HG03520 (cell line): ENCODE results near the gene RNF224.
A peak's percentile ranks its signal among the peaks of the same experiment; 100 is the strongest.

ENCODE experiments used
- ATAC-seq: cut with Tn5 transposase; IDR thresholded peaks from one replicate; pipeline ENCODE4 v1.9.1; 2021; ENCODE audit warnings: mild to moderate bottlenecking, moderate library complexity; ENCODE audit not compliant: unreplicated experiment

RNF224 gene

DNA sequence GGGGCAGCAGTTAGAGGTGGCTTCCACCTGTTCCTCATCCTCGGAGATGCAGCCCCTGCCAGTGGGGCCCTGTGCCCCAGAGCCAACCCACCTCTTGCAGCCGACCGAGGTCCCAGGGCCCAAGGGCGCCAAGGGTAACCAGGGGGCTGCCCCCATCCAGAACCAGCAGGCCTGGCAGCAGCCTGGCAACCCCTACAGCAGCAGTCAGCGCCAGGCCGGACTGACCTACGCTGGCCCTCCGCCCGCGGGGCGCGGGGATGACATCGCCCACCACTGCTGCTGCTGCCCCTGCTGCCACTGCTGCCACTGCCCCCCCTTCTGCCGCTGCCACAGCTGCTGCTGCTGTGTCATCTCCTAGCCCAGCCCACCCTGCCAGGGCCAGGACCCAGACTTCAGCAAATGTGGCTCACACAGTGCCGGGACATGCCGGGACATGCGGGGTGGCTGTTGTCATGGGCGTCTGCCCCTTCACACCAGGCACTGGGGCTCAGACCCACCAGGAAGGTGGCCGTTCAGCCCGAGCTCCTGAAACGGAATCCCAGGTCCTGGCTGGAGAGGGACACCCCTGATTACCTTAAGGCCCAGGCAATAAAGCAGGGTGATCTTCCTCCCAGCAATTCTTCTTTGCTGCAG is 1.5 kb upstream of the RNF224 start:
- ATAC-seq: no peak

- no peak for ATAC-seq
These were observed 806 bp upstream of the RNF224 start for GRCh38 chr9:137226338-137227053.

DNA sequence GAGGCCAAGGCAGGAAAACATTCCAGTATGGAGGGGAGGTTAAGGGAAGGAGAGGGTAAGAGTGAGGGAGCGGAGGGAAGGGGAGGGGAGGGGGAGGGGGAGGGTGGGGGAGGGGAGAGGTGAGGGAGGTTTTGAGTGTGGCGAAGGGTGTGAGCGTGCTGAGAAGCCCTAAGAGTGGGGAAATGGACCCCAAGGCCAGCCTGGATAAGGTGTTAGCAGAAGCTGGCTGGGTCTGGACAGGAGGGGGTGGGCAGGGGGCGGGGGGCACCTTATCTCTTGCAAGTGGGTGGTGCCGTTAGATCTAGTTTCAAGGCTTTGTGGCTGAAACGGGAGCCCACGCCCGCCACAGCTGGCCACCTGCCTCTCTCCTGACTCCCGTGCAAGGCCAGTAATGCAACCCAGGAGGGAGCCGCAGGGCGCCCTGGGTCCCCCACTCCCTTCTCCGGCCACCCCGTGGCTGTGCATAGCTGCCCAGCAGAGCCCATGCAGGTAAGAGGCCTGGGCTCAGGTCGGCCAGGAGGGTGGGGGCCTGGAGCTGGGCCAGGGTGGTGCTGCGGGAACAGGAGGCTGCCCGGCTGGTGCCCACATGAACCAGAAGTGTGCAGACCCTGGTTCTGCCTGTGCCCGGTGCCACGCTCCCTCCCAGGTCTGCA is 677 bp downstream of the RNF224 start:
- no peak for ATAC-seq

DNA sequence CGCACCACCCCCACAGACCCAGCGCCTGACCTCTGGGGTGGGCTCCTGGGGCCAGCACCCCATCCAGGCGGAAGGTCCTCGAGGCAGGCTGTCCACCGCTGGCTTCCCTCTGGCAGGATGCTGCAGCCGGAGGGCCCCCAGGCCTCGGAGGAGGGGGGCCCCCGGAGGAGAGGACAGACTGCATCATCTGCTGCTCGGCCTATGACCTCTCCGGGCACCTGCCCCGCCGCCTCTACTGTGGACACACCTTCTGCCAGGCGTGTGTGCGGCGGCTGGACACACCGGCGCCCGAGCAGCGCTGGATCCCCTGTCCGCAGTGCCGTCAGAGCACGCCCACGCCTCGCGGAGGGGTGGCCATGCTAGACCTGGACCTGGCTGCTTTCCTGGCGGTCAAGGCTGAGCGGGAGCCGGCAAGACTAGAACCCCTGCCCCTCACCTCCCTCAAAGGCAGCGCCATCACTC is 1.2 kb downstream of the RNF224 start:
- no peak for ATAC-seq

DNA sequence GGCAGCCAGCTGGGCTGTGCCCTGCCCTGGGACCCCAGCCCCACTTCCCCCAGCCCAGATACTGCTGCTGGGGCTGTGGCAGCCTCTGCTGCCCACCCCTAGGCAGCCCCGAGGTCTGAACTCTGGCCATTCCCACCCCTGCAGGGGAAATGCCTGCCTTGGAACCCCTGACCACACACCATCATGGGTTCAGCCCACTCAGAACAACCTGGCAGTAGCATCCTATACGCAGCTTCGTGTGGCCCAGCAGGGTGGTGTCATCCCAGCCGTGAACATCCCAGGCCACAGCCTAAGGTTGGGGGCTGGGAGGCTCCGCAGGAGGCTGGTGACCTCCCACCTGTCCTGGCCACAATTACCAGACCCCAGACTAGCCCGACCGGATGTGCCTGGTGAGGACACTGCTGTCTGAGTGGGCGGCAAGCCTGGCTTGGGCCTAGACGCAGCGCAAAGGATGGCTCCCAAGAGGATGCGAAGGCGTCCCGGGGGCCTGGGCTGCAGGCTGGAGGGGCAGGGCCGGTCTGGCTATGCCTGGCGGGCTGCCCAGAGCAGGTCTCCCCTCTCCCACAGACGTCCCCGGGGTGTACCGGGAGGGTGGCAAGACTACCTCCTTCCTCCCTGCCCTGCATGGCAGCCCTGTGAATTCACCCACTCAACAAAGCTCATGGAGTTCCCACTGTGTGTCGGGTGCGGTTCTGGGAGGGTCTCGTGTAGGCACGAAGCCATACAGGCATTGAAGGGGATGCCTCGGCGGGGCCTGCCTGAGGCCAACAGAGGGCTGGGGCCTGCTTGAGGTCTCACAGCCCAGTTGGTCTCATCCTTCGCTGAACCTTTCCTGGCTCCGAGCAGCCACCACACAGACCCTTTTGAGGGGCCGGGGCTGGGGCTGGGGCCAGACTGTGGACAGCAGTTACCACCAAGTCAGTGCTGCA is 1.9 kb downstream of the RNF224 start:
- no peak for ATAC-seq

DNA sequence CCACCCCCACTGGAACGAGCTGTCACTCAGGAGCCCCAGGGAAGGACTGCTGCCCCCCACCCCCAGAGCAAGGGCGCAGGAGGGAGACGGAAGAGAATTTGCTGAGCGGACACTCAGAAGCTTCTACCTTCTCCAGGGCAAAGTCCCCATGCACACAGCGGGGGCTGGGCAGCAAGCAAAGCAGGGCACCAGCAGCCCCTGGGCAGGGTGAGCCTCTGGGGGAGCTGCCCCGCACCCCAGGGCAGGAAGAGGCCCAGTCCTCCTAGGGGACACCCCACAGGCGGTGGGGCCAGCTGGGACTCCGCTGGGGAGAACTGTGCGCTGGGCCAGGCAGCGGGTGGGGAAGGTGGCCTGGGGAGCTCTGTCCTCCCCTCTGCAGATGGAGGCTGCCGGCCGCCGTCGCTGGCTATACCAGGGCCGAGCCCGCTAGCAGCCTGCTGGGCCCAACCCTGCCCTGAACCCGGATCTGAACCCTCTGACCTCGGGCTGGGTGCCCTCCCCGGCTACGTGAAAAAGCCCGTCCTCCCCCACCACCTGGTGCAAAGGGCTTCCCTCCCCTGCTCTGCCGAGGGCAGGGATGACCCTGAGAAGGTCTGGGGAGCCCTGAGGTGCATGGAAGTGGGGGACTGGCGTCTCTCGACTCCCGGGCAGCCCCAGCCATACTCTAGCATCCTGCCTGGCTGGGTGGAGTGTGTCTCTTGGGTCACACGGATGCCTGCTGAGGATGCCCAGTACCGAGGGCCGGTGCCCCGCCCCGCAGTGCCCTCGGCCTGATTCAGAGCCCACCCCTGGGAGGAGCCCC is 2.8 kb downstream of the RNF224 start:
- no peak for ATAC-seq

DNA sequence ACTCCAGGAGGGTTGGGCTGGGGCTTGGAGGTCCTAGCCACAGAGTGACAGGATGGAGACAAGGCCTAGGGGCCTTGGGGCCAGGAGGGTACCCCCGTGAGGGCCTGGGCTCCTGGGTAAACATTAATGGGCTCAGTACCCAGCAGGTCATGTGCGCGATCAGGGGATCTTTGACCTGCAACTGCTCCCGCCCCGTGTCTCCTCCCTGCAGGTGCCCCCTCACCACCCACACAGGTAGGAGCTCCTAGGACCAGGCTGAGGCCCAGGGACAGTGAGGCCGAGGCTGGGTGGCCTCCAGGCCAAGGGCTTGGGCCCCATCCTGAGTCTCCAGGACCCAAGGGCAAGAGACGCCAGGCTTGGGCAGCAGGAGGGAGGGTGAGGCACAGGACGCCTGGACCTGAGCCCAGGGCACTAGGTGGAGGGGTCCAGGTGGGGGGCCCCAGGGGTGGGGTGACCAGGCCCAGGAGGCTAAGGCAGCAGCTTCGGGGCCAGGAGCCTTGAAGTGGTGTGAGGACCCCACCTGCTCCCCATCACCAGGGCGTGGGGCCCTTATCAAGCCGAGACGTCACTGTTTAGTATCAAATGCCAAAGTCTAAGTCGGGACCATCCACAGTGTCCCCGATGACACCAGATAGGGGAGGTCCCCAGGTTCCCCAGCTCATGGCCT is 3.5 kb downstream of the RNF224 start, which contains the start of gene SLC34A3:
Gene SLC34A3 (plus strand): TSS at position 197 of the 667 bp plus-strand sequence. CDS start 802 bp downstream, outside the sequence.
- ATAC-seq: no peak

DNA sequence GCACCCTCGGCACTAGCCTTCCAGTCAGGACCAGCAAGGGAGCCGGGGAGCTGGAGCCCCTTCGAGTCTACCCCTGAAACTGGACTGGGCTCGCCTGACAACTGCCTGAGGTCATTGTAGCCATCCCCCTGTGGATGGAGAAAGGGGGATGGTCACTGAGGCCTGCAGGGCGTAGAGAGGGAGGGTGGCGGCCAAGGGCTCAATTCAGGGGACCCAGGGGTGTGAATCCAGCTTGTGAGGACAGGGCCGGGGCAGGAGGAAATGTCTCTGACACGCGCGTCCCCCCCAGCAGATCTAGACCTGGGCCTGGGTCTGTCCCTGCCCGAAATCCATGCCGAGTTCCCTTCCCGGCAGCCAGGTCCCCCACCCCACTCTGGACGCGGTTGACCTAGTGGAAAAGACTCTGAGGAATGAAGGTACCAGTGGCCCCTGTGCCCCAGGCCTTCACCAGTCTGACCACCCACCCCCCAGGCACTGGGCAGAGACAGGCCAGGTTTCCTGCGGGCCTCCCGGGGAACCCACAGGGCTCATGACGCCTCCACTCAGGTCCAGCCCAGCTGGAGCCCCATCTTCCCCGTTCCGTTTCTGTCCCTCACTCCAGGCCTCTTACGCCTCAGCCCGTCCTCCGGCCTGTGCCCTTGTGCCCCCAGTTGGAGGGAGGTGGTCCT is 4.2 kb downstream of the RNF224 start:
- no peak for ATAC-seq

DNA sequence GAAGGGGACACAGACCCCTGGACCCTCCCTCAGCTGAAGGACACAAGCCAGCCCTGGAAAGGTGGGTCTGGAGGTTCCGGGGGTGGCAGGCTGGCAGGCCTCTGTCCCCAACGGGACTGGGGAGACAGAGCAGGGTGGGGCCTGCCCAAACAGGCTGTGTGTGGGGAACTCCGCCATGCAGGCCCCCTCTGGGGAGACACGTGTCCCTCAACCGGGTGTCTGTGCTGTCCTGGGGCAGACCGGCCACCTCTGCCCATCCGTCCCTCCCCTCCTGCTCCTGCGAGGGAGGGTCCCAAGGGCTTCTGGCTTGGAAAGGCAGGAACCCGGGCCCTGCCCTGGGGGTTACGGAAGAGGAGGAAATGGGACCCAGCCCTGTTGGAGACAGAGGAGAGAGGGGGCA is 4.8 kb downstream of the RNF224 start:
- ATAC-seq: no peak

DNA sequence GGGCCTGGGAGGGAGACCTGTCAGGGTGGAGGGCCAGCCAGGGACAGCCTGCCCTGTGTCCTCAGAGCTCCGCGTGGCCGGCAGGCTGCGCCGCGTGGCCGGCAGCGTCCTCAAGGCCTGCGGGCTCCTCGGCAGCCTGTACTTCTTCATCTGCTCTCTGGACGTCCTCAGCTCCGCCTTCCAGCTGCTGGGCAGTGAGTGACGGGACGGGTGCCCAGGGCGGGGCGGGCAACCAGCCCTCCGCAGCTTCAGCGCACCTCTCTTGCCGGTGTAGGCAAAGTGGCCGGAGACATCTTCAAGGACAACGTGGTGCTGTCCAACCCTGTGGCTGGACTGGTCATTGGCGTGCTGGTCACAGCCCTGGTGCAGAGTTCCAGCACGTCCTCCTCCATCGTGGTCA is 5.2 kb downstream of the RNF224 start:
- no peak for ATAC-seq

- ATAC-seq: no peak
These were observed 6.1 kb downstream of the RNF224 start for GRCh38 chr9:137233143-137233980.

GRCh38 chr9:137234055-137234697 is 6.9 kb downstream of the RNF224 start:
- no peak for ATAC-seq

DNA sequence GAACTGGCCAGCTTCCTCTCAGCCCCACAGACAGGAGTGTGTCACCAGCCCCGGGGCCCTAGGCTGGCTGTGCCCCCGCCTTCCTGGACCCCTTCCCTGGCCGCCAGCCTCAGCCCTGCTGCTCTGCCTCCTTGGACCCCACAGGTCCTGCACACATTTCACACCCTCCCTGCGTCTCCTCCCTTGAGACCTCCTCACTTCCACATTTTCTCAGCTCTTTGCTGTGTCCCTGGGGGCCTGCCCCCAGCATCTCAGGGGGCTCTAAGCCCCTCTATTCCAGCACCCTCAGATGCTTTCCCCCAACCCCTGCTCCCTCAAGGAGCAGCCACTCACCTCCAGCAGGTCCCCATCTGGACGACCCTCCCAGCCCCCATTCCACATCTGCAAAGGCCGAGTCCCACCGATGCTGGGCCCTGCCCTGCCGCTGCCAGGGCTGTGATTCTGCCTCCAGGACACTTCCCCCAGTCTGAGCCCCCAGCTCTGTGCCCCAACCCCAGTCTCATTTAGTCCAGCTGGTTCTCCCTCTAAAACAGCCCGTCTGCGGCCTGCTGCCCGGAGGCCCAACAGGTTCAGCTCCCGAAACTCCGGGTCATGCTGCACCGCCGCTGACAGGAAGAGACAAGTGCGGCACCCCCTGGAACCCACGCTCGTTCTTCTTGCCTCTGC is 7.6 kb downstream of the RNF224 start:
- ATAC-seq: no peak

DNA sequence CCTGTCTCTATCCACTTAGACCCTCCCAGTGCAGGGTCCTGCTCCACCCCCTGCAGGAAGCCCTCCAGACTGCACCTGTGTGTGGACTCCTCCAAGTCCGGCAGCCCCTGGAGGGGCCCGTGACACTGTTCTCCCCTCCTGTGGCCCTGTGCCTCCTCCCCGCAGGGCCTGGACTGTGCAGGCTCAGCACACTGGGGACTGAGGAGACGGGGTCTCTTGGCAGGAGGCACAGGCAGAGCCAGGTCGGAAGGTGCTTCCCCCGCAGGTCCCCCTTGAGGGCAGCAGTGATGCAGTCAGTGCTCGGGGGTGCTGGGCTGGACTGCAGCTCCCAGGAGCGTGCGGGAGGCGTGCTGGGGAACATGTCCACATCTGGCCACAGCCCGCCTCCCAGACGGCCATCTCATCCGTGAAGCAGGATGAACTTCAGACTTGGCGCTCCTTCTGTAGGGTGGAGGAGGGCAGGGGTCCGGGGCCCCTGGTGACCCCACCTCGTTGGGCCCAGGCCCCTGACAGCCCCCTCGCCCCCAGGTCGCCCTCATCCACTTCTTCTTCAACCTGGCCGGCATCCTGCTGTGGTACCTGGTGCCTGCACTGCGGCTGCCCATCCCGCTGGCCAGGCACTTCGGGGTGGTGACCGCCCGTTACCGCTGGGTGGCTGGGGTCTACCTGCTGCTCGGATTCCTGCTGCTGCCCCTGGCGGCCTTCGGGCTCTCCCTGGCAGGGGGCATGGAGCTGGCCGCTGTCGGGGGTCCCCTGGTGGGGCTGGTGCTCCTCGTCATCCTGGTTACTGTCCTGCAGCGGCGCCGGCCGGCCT is 8.3 kb downstream of the RNF224 start:
- ATAC-seq: no peak

DNA sequence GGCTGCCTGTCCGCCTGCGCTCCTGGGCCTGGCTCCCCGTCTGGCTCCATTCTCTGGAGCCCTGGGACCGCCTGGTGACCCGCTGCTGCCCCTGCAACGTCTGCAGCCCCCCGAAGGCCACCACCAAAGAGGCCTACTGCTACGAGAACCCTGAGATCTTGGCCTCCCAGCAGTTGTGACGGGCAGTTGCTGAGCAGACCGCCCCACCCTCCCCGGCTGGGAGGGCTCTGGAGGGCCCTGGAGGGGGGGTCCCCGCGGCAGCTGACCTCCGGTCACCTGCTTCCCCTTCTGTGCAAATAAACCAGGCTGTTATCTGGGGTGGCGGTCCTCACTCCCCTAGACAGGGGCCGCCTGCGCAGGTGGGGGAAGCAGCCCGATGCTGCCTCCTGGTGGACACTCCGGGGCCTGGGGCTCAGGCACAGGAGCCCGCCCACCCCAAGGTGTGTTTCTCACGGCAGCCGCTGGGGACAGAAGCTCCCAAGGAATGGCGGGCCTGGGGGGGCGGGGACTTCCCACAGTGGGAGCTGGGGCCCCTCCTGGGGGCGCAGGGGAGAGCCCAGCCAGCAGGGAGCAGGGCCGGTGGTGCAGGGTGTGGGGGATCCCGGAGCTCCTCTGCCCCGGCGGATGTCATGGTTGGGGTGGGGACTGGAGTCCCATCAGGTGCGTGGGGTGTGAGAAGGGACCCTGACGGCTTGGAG is 9.1 kb downstream of the RNF224 start:
- peak; percentile 23 for ATAC-seq
